Measurements from ENCODE around the gene FCN2.

FCN2 gene

DNA sequence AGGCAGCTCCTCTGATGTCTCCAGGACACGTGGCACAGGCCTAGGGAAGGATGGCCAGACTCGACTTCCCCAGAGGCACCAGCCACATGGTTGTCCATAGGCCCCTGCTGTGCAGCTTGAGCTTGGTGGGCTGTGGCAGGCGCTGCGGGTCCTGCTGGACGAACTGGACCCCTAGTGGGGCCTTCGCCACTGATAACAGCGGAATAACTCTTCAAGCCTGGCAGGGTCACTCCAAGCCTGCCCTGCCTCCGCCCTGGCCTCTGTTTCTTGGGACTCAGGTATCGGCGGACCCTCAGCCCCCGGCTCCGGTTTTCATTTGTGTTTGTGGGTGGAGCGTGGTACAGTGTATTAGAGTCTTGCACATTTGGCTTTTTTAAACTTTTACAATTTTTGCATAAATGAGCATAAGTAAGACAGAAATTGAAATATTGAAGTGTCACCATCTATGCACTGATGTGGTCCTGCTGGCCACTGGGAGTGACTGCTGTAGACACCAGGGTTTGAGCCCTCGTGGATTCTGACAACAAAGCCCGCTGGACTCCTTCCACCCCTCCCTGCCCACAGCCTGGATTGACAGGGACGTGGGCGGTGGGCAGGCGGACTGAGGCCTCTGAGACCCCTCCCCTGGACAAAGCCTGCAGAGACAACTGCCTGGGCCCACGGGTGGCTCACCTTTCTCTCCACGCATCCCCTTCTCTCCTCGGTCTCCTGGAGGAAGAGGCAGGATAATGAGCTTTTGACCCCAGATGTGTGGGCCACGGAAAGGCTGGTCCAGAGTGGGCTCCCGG is 33.3 kb downstream of the FCN2 start:
- TF ChIP-seq, protein P1, sequence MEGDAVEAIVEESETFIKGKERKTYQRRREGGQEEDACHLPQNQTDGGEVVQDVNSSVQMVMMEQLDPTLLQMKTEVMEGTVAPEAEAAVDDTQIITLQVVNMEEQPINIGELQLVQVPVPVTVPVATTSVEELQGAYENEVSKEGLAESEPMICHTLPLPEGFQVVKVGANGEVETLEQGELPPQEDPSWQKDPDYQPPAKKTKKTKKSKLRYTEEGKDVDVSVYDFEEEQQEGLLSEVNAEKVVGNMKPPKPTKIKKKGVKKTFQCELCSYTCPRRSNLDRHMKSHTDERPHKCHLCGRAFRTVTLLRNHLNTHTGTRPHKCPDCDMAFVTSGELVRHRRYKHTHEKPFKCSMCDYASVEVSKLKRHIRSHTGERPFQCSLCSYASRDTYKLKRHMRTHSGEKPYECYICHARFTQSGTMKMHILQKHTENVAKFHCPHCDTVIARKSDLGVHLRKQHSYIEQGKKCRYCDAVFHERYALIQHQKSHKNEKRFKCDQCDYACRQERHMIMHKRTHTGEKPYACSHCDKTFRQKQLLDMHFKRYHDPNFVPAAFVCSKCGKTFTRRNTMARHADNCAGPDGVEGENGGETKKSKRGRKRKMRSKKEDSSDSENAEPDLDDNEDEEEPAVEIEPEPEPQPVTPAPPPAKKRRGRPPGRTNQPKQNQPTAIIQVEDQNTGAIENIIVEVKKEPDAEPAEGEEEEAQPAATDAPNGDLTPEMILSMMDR (conservative IDR thresholded peaks at IDR 0.05; ENCODE audit: control insufficient read depth, insufficient read depth, low read depth, low read length), result no peak
- no peak for DNase-seq (ENCODE audit: low read depth)
- H3K4me3 ChIP-seq (ENCODE audit: control insufficient read depth, low read depth, low read length), result no peak overlapping the region

DNA sequence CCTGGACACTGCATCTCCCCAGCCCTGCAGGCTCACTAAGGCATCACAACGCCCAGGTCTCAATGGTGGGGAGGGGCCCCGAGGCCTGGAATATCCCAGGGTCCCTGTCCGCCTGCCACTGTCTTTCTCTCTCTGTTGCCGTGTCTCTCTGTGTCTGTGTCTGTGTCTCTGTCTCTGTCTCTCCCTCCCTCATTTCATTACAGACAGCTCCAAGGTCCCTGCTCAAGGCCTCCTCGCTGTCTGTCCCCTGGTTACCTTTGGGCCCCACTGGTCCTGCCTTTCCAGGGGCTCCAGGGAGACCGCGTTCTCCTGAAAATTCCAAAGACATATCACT is 33.9 kb downstream of the FCN2 start:
- TF ChIP-seq, protein P1 (conservative IDR thresholded peaks at IDR 0.05; ENCODE audit: control insufficient read depth, insufficient read depth, low read depth, low read length), result no peak
- no peak overlapping the region for H3K4me3 ChIP-seq (ENCODE audit: control insufficient read depth, low read depth, low read length)

DNA sequence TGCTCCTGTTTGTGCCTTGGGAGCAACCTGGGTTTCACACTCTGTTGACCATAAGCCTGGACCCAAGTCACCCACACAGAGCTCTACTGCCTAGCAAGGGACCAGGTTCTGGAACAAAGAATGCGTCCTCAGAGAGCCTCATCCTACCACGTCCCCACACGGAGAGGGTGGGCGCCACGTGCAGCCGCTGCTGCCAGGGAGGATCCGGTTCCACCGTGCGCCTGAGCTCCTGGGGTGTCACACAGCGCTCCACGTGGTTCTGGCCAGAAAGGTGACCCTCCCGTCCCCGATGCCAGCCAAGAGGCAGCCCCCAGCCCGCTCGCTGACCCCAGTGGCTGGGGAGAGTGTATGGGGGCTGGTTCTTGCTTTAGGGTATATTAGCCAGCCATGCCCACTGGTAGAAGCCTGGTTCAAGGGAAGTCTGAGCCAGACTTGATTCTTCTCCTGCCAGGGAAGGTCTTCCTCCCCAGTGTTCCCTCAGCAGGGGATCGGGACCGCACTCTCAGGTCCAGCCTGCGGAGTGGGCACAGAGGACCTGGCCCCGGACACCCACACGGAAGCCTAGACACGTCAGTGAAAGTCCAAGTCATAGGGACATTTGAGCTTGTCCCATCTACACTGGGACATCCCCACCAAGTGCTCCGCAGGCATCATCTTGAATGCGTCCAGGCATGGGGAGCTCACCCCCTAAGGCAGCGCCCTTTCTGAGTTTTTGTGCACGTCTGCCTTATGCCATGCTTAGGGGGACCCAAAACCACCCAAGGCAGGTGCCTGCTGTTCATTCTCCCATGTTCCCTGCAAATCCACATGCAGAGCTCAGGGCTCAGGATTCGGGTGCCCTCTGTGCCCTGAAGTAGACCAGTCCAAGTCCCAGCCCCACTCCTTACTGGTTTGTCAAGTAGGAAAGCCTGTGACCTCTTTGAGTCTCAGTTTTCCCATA is 34.7 kb downstream of the FCN2 start:
- no peak overlapping the region for H3K4me3 ChIP-seq (ENCODE audit: control insufficient read depth, low read depth, low read length)
- TF ChIP-seq, protein P1 (conservative IDR thresholded peaks at IDR 0.05; ENCODE audit: control insufficient read depth, insufficient read depth, low read depth, low read length), result no peak
- no peak for DNase-seq (ENCODE audit: low read depth)

More for the DNA sequence above, 33.9 kb downstream of the FCN2 start:
- DNase-seq (ENCODE audit: low read depth), result no peak

DNA sequence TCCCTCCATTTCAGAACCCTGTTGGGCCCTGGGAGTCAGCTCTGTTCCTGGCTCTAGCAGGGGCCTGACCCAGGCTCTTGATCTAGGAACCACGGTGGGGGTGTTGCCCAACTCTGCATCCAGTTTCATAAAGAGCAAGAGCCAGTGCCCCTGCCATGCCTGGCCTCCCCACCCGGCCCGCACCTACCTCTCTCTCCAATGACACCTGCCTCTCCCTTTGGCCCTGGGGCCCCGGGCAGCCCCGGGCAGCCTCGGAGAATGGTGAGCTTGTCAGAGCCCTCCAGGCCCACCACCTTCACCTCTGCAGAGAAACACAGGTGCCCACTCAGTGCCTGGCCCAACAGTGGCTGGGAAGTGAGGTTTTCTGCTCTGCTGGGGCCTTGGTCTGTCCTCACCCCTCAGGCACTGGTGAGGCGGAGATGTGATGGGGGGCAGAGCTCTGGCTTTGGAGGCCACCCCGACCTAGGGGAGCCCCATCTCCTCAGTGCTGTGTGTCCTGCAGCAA is 35.6 kb downstream of the FCN2 start:
- TF ChIP-seq, protein P1 (conservative IDR thresholded peaks at IDR 0.05; ENCODE audit: control insufficient read depth, insufficient read depth, low read depth, low read length), result no peak
- DNase-seq (ENCODE audit: low read depth), result no peak
- H3K4me3 ChIP-seq (ENCODE audit: control insufficient read depth, low read depth, low read length), result no peak overlapping the region

DNA sequence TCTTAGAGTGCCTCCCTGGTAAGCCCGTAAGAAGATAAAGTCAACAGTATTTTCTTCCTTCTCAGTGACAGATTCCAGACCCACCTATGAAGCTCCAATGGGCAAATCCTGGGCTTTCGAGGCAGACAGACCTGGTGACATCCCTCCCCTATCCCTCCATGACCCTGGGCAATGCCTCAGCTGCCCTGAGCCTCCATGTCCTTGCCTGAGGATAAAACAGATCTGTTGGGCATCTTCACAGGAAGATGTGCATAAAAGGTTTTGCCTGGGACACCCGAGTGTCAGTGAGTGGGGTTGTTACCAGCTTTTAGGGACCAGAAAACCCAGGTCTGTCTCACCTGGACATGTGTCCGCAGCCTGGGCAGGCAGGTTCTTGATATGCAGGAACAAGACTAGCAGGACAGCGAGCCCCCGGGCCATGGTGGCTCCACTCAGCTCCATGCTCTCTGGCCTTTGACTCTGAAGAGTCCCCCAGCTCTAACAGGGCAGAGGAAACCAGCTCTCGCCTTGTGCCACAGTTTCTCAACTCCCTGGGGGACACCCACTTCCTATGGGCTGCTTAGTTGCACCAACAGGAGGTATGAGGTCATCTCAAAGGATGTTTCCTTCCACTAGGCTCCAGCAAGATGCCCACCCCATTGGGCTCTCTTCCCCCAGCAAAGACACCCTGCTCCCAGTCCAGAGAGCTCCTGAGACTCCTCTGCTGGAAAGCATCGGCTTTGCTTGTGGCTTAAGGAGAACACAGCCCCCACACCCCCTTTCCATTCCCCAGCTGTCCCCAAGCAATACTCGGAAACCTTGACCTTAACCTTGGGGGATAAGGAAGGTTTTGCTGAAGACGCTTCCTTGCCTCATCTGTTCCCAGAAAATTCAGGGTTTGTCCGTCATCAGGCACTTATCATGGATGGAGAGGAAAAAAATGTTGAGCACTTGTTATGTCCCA is 37.1 kb downstream of the FCN2 start, which contains the start of gene FCN1:
TSS of gene FCN1 (minus strand) at position 482 of the 943 bp plus-strand sequence. CDS start at position 441, 41 bp downstream.
- TF ChIP-seq, protein P1 (conservative IDR thresholded peaks at IDR 0.05; ENCODE audit: control insufficient read depth, insufficient read depth, low read depth, low read length), result no peak
- no peak for DNase-seq (ENCODE audit: low read depth)
- no peak within 1 kb of the TSS for H3K4me3 ChIP-seq (ENCODE audit: control insufficient read depth, low read depth, low read length)

DNA sequence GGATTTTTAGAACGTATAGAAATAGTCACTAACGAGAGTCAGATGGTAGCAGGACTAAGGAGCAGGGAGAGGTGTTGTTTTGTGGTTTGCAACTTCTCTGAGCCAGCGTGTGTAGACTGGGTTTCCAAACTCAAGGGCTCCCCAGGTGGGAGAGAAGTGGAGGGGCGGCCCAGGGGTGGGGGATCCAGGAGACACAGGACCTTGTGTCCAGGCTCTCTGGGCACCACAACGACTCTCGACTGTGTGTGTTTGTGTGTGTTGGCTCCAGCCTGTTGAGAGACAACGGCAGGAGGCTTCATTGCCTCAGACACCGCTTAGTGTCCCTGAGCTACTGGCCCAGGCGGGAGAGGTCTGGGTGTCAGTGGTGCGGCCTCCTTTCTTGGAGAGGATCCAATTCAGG is 38.0 kb downstream of the FCN2 start:
- TF ChIP-seq, protein P1 (conservative IDR thresholded peaks at IDR 0.05; ENCODE audit: control insufficient read depth, insufficient read depth, low read depth, low read length), result no peak
- no peak overlapping the region for H3K4me3 ChIP-seq (ENCODE audit: control insufficient read depth, low read depth, low read length)

More for the DNA sequence above, 38.0 kb downstream of the FCN2 start:
- DNase-seq (ENCODE audit: low read depth), result no peak

Data from fibroblast of mammary gland (primary cell).